ENCODE data around the gene SUGCT. TPM values are rescaled to one million over a fixed set of nuclear protein-coding genes. Genes with fewer than 3 reads are reported as not detected.
A peak's percentile ranks its signal among the peaks of the same experiment; 100 is the strongest.

The SUGCT gene
- total RNA-seq, 1 experiment from 2014 or later = 5.4 TPM

GRCh38 chr7:40761762-40762560 lies 627.2 kb downstream of the SUGCT start:
- Histone ChIP-seq H3K79me1 (ENCODE audit: insufficient read depth, low read depth, low read length, poor library complexity, severe bottlenecking) (no peaks in the 10 kb centered on the region), H3T11ph (ENCODE audit: low read length) (no peak overlapping the region), H4K91ac (ENCODE audit: insufficient read length, low read depth, low read length) (no peak overlapping the region), H3K23me2 (ENCODE audit: insufficient read length, low read depth, low read length, poor library complexity, severe bottlenecking) (no peaks in the 10 kb centered on the region), H3K18ac (ENCODE audit: insufficient read length, low read depth, low read length) (no peak overlapping the region), H3K27ac (ENCODE audit: insufficient read length, low read depth, low read length) (no peak overlapping the region), H3K56ac (ENCODE audit: insufficient read length, low read depth, low read length) (no peak overlapping the region), H4K5ac (ENCODE audit: insufficient read length, low read depth, low read length) (no peak overlapping the region), H3K27me3 (ENCODE audit: insufficient read depth, low read length) (no peaks in the 10 kb centered on the region), H2AK5ac (ENCODE audit: insufficient read length, low read length) (no peak overlapping the region), H2BK20ac (ENCODE audit: low read depth, low read length, poor library complexity, severe bottlenecking) (no peak overlapping the region), H3K23ac (ENCODE audit: insufficient read length, low read depth, low read length) (no peak overlapping the region), H4K20me1 (ENCODE audit: control insufficient read depth, insufficient read depth, insufficient read length) (no peaks in the 10 kb centered on the region), H3K4ac (ENCODE audit: low read depth, low read length) (no peak overlapping the region), H2BK15ac (ENCODE audit: low read depth, low read length) (no peak overlapping the region), H3K9ac (ENCODE audit: extremely low read depth, insufficient read length, low read length) (no peak overlapping the region), H2BK12ac (ENCODE audit: insufficient read length, low read depth, low read length) (no peak overlapping the region), H3K9me3 (ENCODE audit: control insufficient read depth, low read depth, low read length) (no peaks in the 10 kb centered on the region), H3K4me2 (ENCODE audit: insufficient read depth, insufficient read length, low read length) (no peak overlapping the region), H3K79me2 (ENCODE audit: insufficient read depth, low read length) (no peaks in the 10 kb centered on the region), H4K8ac (replicated peaks; ENCODE audit: insufficient read length, low read depth, low read length) (no peak overlapping the region), H3K14ac (ENCODE audit: insufficient read depth, low read length) (no peak overlapping the region), H2AFZ (ENCODE audit: low read length) (no peak overlapping the region), H2BK120ac (ENCODE audit: low read depth, low read length, poor library complexity, severe bottlenecking) (no peak overlapping the region), H3K4me1 (ENCODE audit: insufficient read depth, low read length) (0 out of 2 replicates have a peak, but pooled peaks cover 3% of the 10 kb centered on the region), H2BK5ac (ENCODE audit: insufficient read length, low read length) (no peak overlapping the region)
- H3K27me3 Mint-ChIP-seq (ENCODE audit: low read depth) = no peaks in the 10 kb centered on the region
- H3K4me1 Mint-ChIP-seq = peaks cover 15 to 22% of the 10 kb centered on the region in 2 experiments
- no peak for DNase-seq
- no CpG with 5 or more reads among the region's 14 CpGs for WGBS (ENCODE audit: extremely low coverage, insufficient read length, low lambda C conversion rate)
- TF ChIP-seq CTCF (conservative IDR thresholded peaks at IDR 0.05) = 0 out of 3 replicates have a peak, but pooled peaks have one; percentile 21
- H3K4me3 Mint-ChIP-seq = no peak overlapping the region
- no peak overlapping the region for H3K27ac Mint-ChIP-seq
- no peaks in the 10 kb centered on the region for H3K36me3 Mint-ChIP-seq (ENCODE audit: insufficient read depth in 1 of 3, low read depth in 3 of 3)
- H3K9me3 Mint-ChIP-seq = no peaks in the 10 kb centered on the region
